K562 (cell line): Measurements from ENCODE around the gene GLP1R. TPM values are rescaled to one million over a fixed set of nuclear protein-coding genes. Genes with fewer than 3 reads are reported as not detected.

Experiments
- ATAC-seq: fragments of 200-7000 bp; cut with Tn5 transposase; 3 replicates; pipeline ENCODE4 v1.9.1; 2020; ENCODE audit warnings: moderate library complexity
- BruUV-seq: library from RNA; stranded (reverse); fragments of 400-500 nt; replicated peaks from 2 replicates; lab custom pipeline; 2021; lab: Mats Ljungman, UMichigan
- CTCF ChIA-PET: fragments of 300-600 bp; formaldehyde crosslinking; extraction: SDS; loops from one replicate; lab custom pipeline; 2021; ENCODE audit warnings: low intra/inter-chr PET ratio; lab: Yijun Ruan, JAX
- POLR2A ChIA-PET: fragments of 300-600, 350-650 bp; sonication (Branson Sonifier 250); formaldehyde crosslinking; extraction: SDS; loops from one replicate; lab custom pipeline; 2021; ENCODE audit warnings: antibody characterized with exemption, inconsistent platforms; lab: Yijun Ruan, JAX
- DNase-seq, 4 experiments: peaks; one replicate each; pipeline versions ENCODE4 v3.0.0 to v3.0.0-alpha.2; 2011 to 2018; ENCODE audit warnings: low spot score in 3 of 4, mixed read lengths in 3 of 4; ENCODE audit errors: extremely low read depth in 1 of 4
- FAIRE-seq: peaks from 2 replicates; lab custom pipeline; 2011; peaks lifted over from hg19 to GRCh38; lab: Jason Lieb, UNC
- H2AFZ ChIP-seq: 2 replicates; pipeline ENCODE4 v1.6.0; 2011; ENCODE audit warnings: low read depth, low read length, control low read depth, inconsistent platforms
- H3K27ac ChIP-seq: fragments of 200-600 bp; 3 replicates; pipeline ENCODE4 v1.8.0; 2011; ENCODE audit warnings: low read depth, mild to moderate bottlenecking, control low read depth, inconsistent platforms, low read length, moderate library complexity, mixed read lengths; ENCODE audit errors: extremely low read depth
- H3K27me3 ChIP-seq, 2 experiments: fragments of 300-600 bp in 1 of 2; 2 replicates in 1 of 2; 3 replicates in 1 of 2; pipeline versions ENCODE4 v1.6.0 to v1.8.0; 2011; ENCODE audit warnings: inconsistent platforms in 2 of 2, low read length in 2 of 2, mild to moderate bottlenecking in 1 of 2, mixed read lengths in 1 of 2, moderate library complexity in 1 of 2; ENCODE audit not compliant: control insufficient read depth in 2 of 2, insufficient read depth in 2 of 2
- H3K36me3 ChIP-seq: fragments of 300-600 bp; 3 replicates; pipeline ENCODE4 v1.8.0; 2011; ENCODE audit warnings: mild to moderate bottlenecking, low read length, inconsistent platforms; ENCODE audit not compliant: control insufficient read depth, insufficient read depth
- H3K4me1 ChIP-seq, 2 experiments: fragments of 200-600 bp in 1 of 2; replicated peaks in 1 of 2; 2 replicates in 1 of 2; 3 replicates in 1 of 2; pipeline versions ENCODE4 v1.5.1 to v1.8.0; 2011; ENCODE audit warnings: inconsistent platforms in 2 of 2, low read length in 2 of 2, mild to moderate bottlenecking in 1 of 2, mixed read lengths in 1 of 2, moderate library complexity in 1 of 2; ENCODE audit not compliant: control insufficient read depth in 2 of 2, insufficient read depth in 2 of 2
- H3K4me2 ChIP-seq: 2 replicates; pipeline ENCODE4 v1.6.1; 2011; ENCODE audit warnings: low read length, control low read depth, inconsistent platforms, mixed read lengths; ENCODE audit not compliant: insufficient read depth
- H3K4me3 ChIP-seq: fragments of 200-600 bp; sonication (generic), shearing (Covaris generic); 2 replicates; pipeline ENCODE4 v1.5.1; 2016; ENCODE audit warnings: control low read depth, inconsistent platforms
- H3K79me2 ChIP-seq: fragments of 200-600 bp; 3 replicates; pipeline ENCODE4 v1.8.0; 2011; ENCODE audit warnings: low read length, inconsistent platforms; ENCODE audit not compliant: control insufficient read depth, insufficient read depth
- H3K9ac ChIP-seq, 2 experiments: 2 replicates each; pipeline versions ENCODE4 v1.6.0 to v1.6.1; 2011; ENCODE audit warnings: low read depth in 2 of 2, low read length in 2 of 2, control low read depth in 1 of 2, inconsistent platforms in 1 of 2, mild to moderate bottlenecking in 1 of 2, mixed read lengths in 1 of 2; ENCODE audit not compliant: insufficient read depth in 1 of 2
- H3K9me1 ChIP-seq: one replicate; pipeline ENCODE4 v1.6.0; 2011; ENCODE audit warnings: inconsistent platforms, mild to moderate bottlenecking, low read length, moderate library complexity; ENCODE audit not compliant: control insufficient read depth, insufficient read depth
- H3K9me3 ChIP-seq: replicated peaks from 2 replicates; pipeline ENCODE4 v1.5.1; 2011; ENCODE audit warnings: low read depth, low read length, inconsistent platforms; ENCODE audit not compliant: control insufficient read depth, insufficient read depth
- H4K20me1 ChIP-seq: replicated peaks from 2 replicates; pipeline ENCODE4 v1.6.1; 2011; ENCODE audit warnings: low read length, inconsistent platforms, mixed read lengths; ENCODE audit not compliant: control insufficient read depth, insufficient read depth
- ARID1B ChIP-seq: fragments of 450-650 bp; IDR thresholded peaks from 2 replicates; pipeline ENCODE4 v1.6.1; 2016; ENCODE audit warnings: antibody characterized with exemption, mild to moderate bottlenecking, inconsistent platforms
- BRD9 ChIP-seq: fragments of 450-650 bp; IDR thresholded peaks from 2 replicates; pipeline ENCODE4 v1.6.1; 2018; ENCODE audit warnings: low read depth; ENCODE audit not compliant: partially characterized antibody
- CBX2 ChIP-seq: fragments of 200-600 bp; sonication (generic); IDR thresholded peaks from one replicate; pipeline ENCODE4 v1.6.1; 2012; ENCODE audit warnings: mild to moderate bottlenecking, low read length, inconsistent platforms; ENCODE audit not compliant: insufficient read depth, poor library complexity, severe bottlenecking
- FOXK2 ChIP-seq, 2 experiments: fragments of 450-650 bp; IDR thresholded peaks in 1 of 2; conservative IDR thresholded peaks in 1 of 2; 2 replicates each; pipeline ENCODE4 v1.6.1; 2016; ENCODE audit warnings: low read depth in 2 of 2, mild to moderate bottlenecking in 1 of 2
- FUS ChIP-seq: fragments of 200-400 bp; formaldehyde crosslinking; optimal IDR thresholded peaks from 2 replicates; pipeline ENCODE3; 2017; ENCODE audit warnings: low read depth, low read length
- GTF2F1 ChIP-seq: IDR thresholded peaks from 2 replicates; pipeline ENCODE4 v1.6.1; 2011; ENCODE audit warnings: low read depth, low read length, improper control_type of control experiment
- HNRNPK ChIP-seq: fragments of 200-400 bp; formaldehyde crosslinking; IDR thresholded peaks from one replicate; pipeline ENCODE4 v1.6.1; 2018; ENCODE audit warnings: mild to moderate bottlenecking, low read depth, low read length; ENCODE audit not compliant: poor library complexity, severe bottlenecking
- PREB ChIP-seq: sonication (generic); formaldehyde crosslinking; IDR thresholded peaks from 2 replicates; pipeline ENCODE4 v1.8.1; 2023; ENCODE audit warnings: mild to moderate bottlenecking, missing genetic modification reagents
- RBM34 ChIP-seq: fragments of 200-400 bp; formaldehyde crosslinking; IDR thresholded peaks from 2 replicates; pipeline ENCODE4 v1.6.1; 2018; ENCODE audit warnings: low read length, borderline replicate concordance; ENCODE audit not compliant: insufficient read depth
- TGIF2 ChIP-seq: sonication (generic); formaldehyde crosslinking; IDR thresholded peaks from 2 replicates; pipeline ENCODE4 v1.8.1; 2022; ENCODE audit warnings: mild to moderate bottlenecking, missing genetic modification reagents, moderate library complexity
- THAP12 ChIP-seq: fragments of 250-450 bp; sonication (Bioruptor Pico); IDR thresholded peaks from 2 replicates; pipeline ENCODE4 v1.9.0; 2021; ENCODE audit warnings: mild to moderate bottlenecking, inconsistent platforms
- ZMIZ1 ChIP-seq, 2 experiments: fragments of 150-350 bp in 1 of 2; IDR thresholded peaks; 2 replicates each; pipeline ENCODE4 v1.6.1; 2012 to 2016; ENCODE audit warnings: low read depth in 2 of 2, low read length in 2 of 2, mild to moderate bottlenecking in 1 of 2, moderate library complexity in 1 of 2
- ZNF134 ChIP-seq: fragments of 250-450 bp; sonication (Bioruptor Pico); conservative IDR thresholded peaks from 2 replicates; pipeline ENCODE4 v1.4.0; 2020
- ZNF23 ChIP-seq: fragments of 250-450 bp; sonication (Bioruptor Pico); IDR thresholded peaks from 2 replicates; pipeline ENCODE4 v1.4.0; 2020; ENCODE audit warnings: mild to moderate bottlenecking
- ZNF282 ChIP-seq: sonication (generic); formaldehyde crosslinking; IDR thresholded peaks from 2 replicates; pipeline ENCODE4 v1.8.1; 2023; ENCODE audit warnings: missing genetic modification reagents
- ZNF668 ChIP-seq: fragments of 250-450 bp; sonication (Bioruptor Pico); IDR thresholded peaks from 2 replicates; pipeline ENCODE4 v1.8.0; 2022; ENCODE audit warnings: mild to moderate bottlenecking, inconsistent platforms
- WGBS: fragments of 100-300 bp; shearing (Covaris generic); methylation state at CpG from one replicate; pipeline ENCODE4 v1.1.6; 2016; ENCODE audit warnings: low coverage, mixed read lengths; ENCODE audit not compliant: insufficient coverage; ENCODE audit errors: missing lambda C conversion rate; 5-methylcytosine and 5-hydroxymethylcytosine counted together
- in situ Hi-C: fragments of 300-500 bp; cut with MboI; formaldehyde crosslinking; loops from 4 replicates; pipeline ENCODE4 v1.15.0; 2018; ENCODE audit warnings: inconsistent platforms, mixed read lengths
- intact Hi-C: fragments of 100-400 bp; cut with micrococcal nuclease; formaldehyde crosslinking; loops from 2 replicates; pipeline ENCODE4 v1.14.2; 2022
- polyA plus RNA-seq, 8 experiments: library from polyadenylated mRNA; depleted of rRNA in 4 of 8; stranded (reverse) in 5 of 8; unstranded in 3 of 8; fragments of >200 nt; fragmentation: Nextera tagmentation in 2 of 8; fragmentation: Illumina TruSeq in 1 of 8; extraction: Ambion mirVana in 2 of 8; extraction: Trizol in 1 of 8; gene quantifications; 2 replicates each; pipeline versions ENCODE4 v1.2.1 to v1.2.3, GENCODE V29; 2011 to 2014; ENCODE audit warnings: inconsistent platforms in 1 of 8, missing spikeins in 1 of 8
- total RNA-seq, 7 experiments: library from RNA; depleted of rRNA in 6 of 7; stranded (reverse); fragments of >200 nt in 6 of 7; fragmentation: Illumina TruSeq in 2 of 7; extraction: Trizol in 2 of 7; gene quantifications; 2 replicates each; pipeline versions ENCODE4 v1.2.1 to v1.2.3, GENCODE V29; 2011 to 2021; ENCODE audit warnings: low replicate concordance in 1 of 7

GLP1R gene
- total and polyA plus RNA-seq, 9 of the 15 experiments (the other 6 are each of a cell fraction or from before 2014, with no cell fraction given) = not detected

- H3K36me3 ChIP-seq = no peaks in the 10 kb centered on the region
- in situ Hi-C loops (no loop called here), intact Hi-C loops (no loop called here)
- no peaks in the 10 kb centered on the region for H3K79me2 ChIP-seq
- peaks cover 6 to 24% of the 10 kb centered on the region in 2 experiments for H3K4me1 ChIP-seq
- H3K9me1 ChIP-seq = no peaks in the 10 kb centered on the region
- no peaks in the 10 kb centered on the region for H4K20me1 ChIP-seq
- DNase-seq (no peak), ATAC-seq (no peak), FAIRE-seq (no peak)
- H3K4me3 ChIP-seq = no peak overlapping the region
- WGBS = 17% methylated on average over 1 of the region's 1 CpG
- H3K27ac ChIP-seq = no peak overlapping the region
- H3K4me2 ChIP-seq = no peak overlapping the region
- ChIA-PET CTCF (no interaction called here), POLR2A (interaction anchor here (0.5 to 1.4 kb wide), 2 partner anchors 12 kb away, joined by 4 to 5 read pairs; no protein-coding TSS in a partner anchor)
- peaks cover 0 to 1% of the 10 kb centered on the region in 2 experiments; a peak in 1 of 5 replicates for H3K27me3 ChIP-seq
- no peak overlapping the region for H2AFZ ChIP-seq
- no TSS peak for BruUV-seq
- no peak overlapping the region for H3K9ac ChIP-seq
- no peaks in the 10 kb centered on the region for H3K9me3 ChIP-seq
- TF ChIP-seq BRD9 (no peak), ZMIZ1 (IDR thresholded peaks at IDR 0.05; ENCODE audit: low read depth in 2 of 2, low read length in 2 of 2) (no peak), ZNF282 (CRISPR knock-in tag) (no peak), TGIF2 (CRISPR knock-in tag) (no peak), FUS (no peak), THAP12 (no peak), ZNF23 (CRISPR knock-in tag) (no peak), GTF2F1 (no peak), RBM34 (no peak), PREB (CRISPR knock-in tag) (no peak), HNRNPK (no peak), ZNF134 (CRISPR knock-in tag) (no peak), CBX2 (no peak), FOXK2 (conservative IDR thresholded peaks at IDR 0.05 in 1 of 2, IDR thresholded peaks at IDR 0.05 in 1 of 2; ENCODE audit: low read depth in 2 of 2) (no peak), ARID1B (no peak), ZNF668 (CRISPR knock-in tag) (no peak)
Observed at GRCh38 chr6:39009476-39009875, 39.1 kb upstream of the GLP1R start.
